Mucosa of rectum (tissue), 2 donors: Measurements from ENCODE around the gene PDE7B.

Experiments
- H3K27ac ChIP-seq, 2 donors: one replicate each; pipeline ENCODE4 v1.7.0; 2013; ENCODE audit warnings: inconsistent platforms in 2 of 2, low read depth in 2 of 2, low read length in 2 of 2
- H3K27me3 ChIP-seq, 2 donors: one replicate each; pipeline ENCODE4 v1.7.0; 2013; ENCODE audit warnings: low read length in 2 of 2; ENCODE audit not compliant: control insufficient read depth in 2 of 2, insufficient read depth in 2 of 2
- H3K36me3 ChIP-seq, 2 donors: one replicate each; pipeline ENCODE4 v1.7.0; 2013; ENCODE audit warnings: low read length in 2 of 2; ENCODE audit not compliant: control insufficient read depth in 2 of 2, insufficient read depth in 2 of 2
- H3K4me1 ChIP-seq, 2 donors: one replicate each; pipeline ENCODE4 v1.7.0; 2013; ENCODE audit warnings: low read length in 2 of 2, mild to moderate bottlenecking in 1 of 2; ENCODE audit not compliant: control insufficient read depth in 2 of 2, insufficient read depth in 2 of 2
- H3K4me3 ChIP-seq, 2 donors: one replicate each; pipeline ENCODE4 v1.7.0; 2013; ENCODE audit warnings: low read length in 2 of 2
- H3K9ac ChIP-seq, 2 donors: one replicate each; pipeline ENCODE4 v1.7.0; 2013; ENCODE audit warnings: low read length in 2 of 2, low read depth in 1 of 2, mild to moderate bottlenecking in 1 of 2
- H3K9me3 ChIP-seq, 2 donors: one replicate each; pipeline ENCODE4 v1.7.0; 2013; ENCODE audit warnings: low read length in 2 of 2; ENCODE audit not compliant: control insufficient read depth in 2 of 2
- donor health status: healthy.
- donor health status: Normal muscosa, but diverticular disease.

Gene PDE7B

DNA sequence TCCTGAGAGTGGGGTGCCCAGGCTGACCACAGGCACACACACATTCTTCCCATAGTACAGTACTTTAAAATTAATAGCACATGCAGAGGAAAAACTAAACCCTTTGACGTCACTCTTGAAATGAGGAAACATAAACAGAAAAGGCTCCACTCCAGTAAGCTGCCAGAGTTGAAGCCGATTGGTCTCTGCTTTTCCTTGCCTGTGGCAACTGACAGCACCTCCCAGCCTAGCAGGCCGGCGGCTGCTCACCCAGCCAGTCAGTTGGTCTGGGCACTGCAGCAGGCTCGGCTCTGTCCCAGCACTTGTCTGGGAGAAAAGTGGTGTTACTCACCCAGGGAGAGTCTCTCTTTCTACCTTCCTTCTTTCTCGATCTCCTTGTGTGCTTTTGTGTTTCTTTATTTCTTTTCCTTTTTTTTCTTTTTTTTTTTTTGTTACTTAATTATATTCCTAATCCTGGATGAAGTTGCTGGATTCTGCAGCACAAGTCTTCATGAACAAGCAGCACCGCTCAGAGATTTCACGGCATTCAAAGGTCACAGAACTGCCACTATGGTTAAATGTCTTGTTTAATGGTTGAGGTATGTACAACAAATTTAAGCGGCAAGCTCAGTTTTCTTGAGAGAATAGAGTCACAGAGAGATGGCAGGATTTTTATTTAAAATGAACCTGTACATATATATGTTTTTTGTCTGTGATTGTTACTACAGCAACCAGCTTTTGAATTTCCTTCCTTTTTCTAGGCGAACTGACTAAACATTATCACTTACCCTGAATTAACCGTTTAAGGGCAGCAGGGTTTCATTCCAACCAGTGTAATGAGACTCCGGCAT lies at the start of gene PDE7B:
Gene PDE7B (plus strand): TSS at position 260 of the 830 bp plus-strand sequence.
- no peaks in the 10 kb centered on the region for H3K27me3 ChIP-seq
- no peaks in the 10 kb centered on the region for H3K36me3 ChIP-seq
- peak within 1 kb of the TSS in 1 of 2 donors; percentile 64 for H3K27ac ChIP-seq
- H3K4me3 ChIP-seq, result peak within 1 kb of the TSS; percentile 1 to 69
- H3K4me1 ChIP-seq, result peaks cover 0 to 2% of the 10 kb centered on the region in 2 donors
- peak within 1 kb of the TSS; percentile 38 to 43 for H3K9ac ChIP-seq
- H3K9me3 ChIP-seq, result no peaks in the 10 kb centered on the region

DNA sequence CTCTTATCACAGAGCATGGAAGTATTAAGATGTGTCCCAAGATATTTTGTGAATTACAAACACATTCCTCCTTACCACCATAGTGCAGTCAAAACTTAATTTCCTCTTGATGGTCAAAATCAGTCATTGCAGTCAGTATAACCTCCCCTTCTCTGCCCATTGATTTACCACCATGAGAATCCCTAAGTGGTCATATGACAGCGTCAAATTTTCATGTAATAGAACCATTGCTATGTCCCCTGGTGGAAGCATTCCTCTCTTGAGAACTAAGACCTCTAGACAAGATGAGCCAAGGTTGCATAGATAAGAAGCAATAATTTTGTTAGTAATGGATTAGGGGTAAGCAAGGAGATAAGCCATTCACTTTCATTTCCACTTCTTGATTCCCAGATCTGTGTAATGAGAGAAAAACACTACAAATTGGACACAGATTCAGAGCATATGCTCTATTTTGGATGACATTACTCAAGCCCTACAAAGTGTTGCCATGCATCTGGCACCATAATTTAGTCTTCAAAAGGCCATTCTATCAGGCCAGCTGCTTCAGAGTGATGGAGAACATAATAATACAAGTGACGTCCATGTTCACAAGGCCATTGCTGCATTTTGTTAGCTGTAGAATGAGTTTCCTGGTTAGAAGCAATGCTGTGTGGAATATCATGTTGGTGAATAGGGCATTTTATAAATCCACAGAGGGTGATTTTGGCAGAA lies 49.6 kb upstream of the PDE7B start:
- Histone ChIP-seq H3K9me3 (no peaks in the 10 kb centered on the region), H3K36me3 (no peaks in the 10 kb centered on the region), H3K27me3 (no peaks in the 10 kb centered on the region), H3K9ac (no peak overlapping the region), H3K4me3 (no peak overlapping the region), H3K4me1 (no peaks in the 10 kb centered on the region), H3K27ac (no peak overlapping the region)

DNA sequence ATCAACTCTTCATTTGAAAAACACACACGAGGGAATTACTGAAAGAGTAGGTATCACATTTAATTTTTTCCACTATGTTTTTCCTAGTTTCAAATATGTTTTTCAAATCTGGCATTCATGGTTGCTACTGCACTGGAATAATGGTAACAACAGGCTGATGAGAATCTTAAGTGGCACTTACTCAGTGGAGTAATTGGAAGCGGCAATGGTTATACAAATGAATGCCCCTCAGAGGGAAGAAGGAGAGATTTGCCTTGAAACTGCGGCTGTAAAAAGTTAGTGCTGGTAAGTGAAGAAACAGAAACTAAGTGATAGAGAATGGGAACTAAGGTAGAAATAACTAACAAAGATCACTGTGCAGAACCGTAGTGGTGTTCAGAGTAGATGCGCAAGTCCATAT lies 41.0 kb upstream of the PDE7B start:
- no peaks in the 10 kb centered on the region for H3K36me3 ChIP-seq
- no peaks in the 10 kb centered on the region for H3K27me3 ChIP-seq
- no peak overlapping the region for H3K4me3 ChIP-seq
- H3K9ac ChIP-seq, result no peak overlapping the region
- no peaks in the 10 kb centered on the region for H3K9me3 ChIP-seq
- no peaks in the 10 kb centered on the region for H3K4me1 ChIP-seq
- no peak overlapping the region for H3K27ac ChIP-seq

DNA sequence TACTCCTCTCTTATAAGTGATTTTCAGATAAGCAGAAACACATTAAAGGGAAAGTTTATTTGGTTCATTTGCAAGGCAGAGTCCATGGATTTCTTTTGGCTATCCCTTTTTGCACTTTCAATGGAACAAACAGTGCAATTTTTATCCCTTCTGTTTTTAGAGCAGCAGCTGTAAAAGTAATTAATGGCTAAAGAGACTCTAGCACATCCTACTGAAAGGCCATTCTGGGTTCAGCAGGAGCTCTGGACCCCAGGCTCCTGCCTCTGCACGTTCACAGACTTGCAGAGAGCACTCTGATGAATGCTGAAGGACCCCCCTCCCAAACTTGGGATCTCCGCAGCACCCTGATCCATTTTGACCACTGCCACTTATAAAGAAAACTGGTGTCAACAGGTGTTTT lies 40.3 kb upstream of the PDE7B start:
- Histone ChIP-seq H3K36me3 (no peaks in the 10 kb centered on the region), H3K9me3 (no peaks in the 10 kb centered on the region), H3K4me3 (no peak overlapping the region), H3K27ac (no peak overlapping the region), H3K27me3 (no peaks in the 10 kb centered on the region), H3K4me1 (no peaks in the 10 kb centered on the region), H3K9ac (no peak overlapping the region)

DNA sequence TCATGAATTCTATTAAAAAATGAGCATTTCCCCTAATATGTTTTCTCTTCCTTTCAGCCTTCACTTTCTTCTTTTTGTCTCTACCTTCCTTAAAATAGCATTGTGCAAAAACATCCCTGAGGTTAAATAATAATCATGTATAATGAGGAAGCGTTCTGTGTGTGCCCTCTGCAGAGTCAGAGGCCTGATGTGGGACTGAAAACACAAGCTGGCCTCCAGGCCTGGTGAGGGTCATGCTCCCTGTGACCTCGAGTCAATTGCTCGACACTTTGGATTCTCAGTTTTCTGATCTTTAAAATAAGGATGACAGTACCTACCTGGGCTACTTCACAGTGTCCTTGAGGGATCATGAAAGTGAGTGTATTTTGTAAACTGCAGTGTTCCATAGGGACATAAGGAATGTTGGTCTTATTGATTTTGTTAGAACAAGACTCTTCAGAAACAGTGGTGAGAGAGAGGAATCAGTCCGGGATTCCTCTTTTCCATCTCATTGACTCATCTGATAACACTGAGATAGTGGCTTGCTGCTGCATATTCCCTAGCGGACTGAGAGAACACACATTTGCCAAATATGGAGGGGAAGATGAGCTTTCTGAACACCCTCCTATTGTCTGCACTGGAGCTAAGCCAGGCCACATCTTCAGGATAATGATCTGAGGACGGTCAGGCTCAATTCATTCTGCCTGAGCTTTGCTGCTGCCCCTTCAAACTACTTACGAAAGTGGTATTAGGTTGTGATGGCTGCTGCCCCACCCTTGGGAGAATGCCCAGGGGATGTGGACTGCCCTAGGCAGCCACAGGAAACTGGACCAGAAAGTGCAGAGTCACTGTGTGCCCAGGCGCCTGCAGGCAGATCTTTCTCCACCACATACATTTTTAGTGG lies 39.6 kb upstream of the PDE7B start:
- Histone ChIP-seq H3K36me3 (no peaks in the 10 kb centered on the region), H3K27ac (no peak overlapping the region), H3K9ac (no peak overlapping the region), H3K9me3 (no peaks in the 10 kb centered on the region), H3K4me3 (no peak overlapping the region), H3K4me1 (no peaks in the 10 kb centered on the region), H3K27me3 (no peaks in the 10 kb centered on the region)

DNA sequence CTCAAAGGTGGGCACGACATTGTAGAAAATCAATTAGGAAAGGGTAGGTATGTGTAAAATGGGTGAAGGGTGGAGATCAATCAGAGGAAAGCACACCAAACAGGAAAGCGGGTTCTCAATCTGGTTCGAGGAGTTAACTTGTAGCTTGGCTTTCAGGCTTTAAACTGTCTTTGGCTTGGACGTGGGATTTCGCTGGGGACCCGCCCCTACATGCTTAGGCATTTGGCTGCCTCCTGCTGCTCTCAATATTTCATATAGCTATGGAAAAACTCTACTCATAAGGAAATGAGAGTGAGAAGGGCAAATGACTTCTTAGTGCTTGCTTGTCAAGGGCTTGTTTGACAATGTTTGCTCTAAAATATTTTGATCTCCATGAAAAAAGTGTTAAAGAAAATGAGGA lies 38.1 kb upstream of the PDE7B start:
- Histone ChIP-seq H3K9ac (no peak overlapping the region), H3K27ac (no peak overlapping the region), H3K4me1 (no peaks in the 10 kb centered on the region), H3K4me3 (no peak overlapping the region), H3K9me3 (no peaks in the 10 kb centered on the region), H3K36me3 (no peaks in the 10 kb centered on the region), H3K27me3 (no peaks in the 10 kb centered on the region)

DNA sequence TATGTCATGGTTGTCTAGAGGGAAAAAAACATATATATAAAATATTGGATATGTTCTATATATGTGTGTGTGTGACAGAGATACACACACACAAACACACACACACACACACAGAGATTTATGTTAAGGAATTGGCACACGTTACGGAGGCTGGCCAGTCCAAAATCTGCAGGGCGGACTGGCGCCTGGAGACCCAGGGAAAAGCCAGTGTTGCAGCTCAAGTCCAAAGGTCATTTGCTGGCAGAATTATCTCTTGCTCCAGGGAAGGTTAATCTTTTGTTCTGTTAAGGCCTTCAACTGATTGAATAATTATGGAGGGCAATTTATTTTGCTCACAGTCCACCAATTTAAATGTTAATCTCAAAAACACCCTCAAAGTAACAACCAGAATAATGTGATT lies 37.5 kb upstream of the PDE7B start:
- Histone ChIP-seq H3K4me3 (no peak overlapping the region), H3K9me3 (no peaks in the 10 kb centered on the region), H3K27ac (no peak overlapping the region), H3K36me3 (no peaks in the 10 kb centered on the region), H3K27me3 (no peaks in the 10 kb centered on the region), H3K9ac (no peak overlapping the region), H3K4me1 (no peaks in the 10 kb centered on the region)

DNA sequence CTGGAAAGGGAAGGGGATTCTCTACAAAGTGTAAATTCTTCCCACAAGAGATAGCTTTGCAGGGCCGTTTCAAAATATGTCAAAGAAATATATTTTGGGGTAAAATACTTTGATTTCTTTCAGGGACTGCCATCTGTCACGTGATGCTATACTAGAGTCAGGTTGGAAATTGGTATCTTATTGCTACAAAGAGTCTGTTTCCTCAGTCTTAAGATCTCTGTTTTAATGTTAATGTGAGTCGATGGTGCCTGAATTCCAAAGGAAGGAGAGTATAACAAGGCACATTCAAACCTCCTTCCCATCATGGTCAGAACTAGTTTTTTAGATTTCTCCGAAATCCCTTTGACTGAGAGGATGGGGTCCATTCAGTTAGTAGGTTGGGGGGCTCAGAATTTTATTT lies 36.3 kb upstream of the PDE7B start:
- Histone ChIP-seq H3K9ac (no peak overlapping the region), H3K27me3 (no peaks in the 10 kb centered on the region), H3K4me1 (no peaks in the 10 kb centered on the region), H3K4me3 (no peak overlapping the region), H3K36me3 (no peaks in the 10 kb centered on the region), H3K9me3 (no peaks in the 10 kb centered on the region), H3K27ac (no peak overlapping the region)

DNA sequence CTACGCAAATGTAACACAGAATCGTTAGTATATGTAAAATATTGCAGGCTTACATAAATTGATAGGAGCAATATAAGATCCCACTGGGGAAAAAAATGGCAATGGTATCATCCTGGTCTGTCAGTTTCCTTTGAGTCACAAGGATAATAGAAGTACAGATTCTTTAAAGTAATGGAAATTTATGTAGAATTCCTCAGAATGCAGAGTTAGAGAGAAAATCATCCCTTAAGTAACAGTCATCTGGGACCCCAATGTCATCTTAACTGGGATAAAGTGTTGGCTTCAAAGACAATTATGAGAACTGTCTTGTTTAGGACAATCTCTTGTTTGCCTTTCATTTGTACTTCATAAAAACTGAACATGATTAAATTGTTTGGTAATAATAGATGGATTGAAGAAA lies 34.5 kb upstream of the PDE7B start:
- no peaks in the 10 kb centered on the region for H3K27me3 ChIP-seq
- H3K36me3 ChIP-seq, result no peaks in the 10 kb centered on the region
- H3K27ac ChIP-seq, result no peak overlapping the region
- no peaks in the 10 kb centered on the region for H3K4me1 ChIP-seq
- no peak overlapping the region for H3K4me3 ChIP-seq
- no peak overlapping the region for H3K9ac ChIP-seq
- H3K9me3 ChIP-seq, result no peaks in the 10 kb centered on the region

DNA sequence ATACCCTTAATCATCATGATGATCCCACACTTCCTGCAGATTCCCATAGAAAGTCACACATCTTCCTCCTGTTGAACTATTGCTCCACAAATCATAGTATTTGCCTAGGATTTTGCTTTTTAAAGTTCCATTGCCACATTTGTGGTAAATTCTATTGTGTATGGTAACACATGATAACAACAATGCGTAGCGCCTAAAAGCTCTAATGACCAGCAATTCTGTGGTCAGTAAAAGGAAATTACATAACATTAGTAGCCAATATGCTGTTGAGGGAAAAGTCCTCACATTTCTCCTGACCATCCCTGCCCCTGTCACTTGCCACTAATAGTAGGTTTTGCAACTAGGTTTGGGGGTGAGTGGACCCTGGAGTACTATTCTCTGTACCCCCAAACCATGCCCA lies 31.8 kb upstream of the PDE7B start:
- Histone ChIP-seq H3K4me1 (no peaks in the 10 kb centered on the region), H3K9ac (no peak overlapping the region), H3K9me3 (no peaks in the 10 kb centered on the region), H3K4me3 (no peak overlapping the region), H3K36me3 (no peaks in the 10 kb centered on the region), H3K27ac (no peak overlapping the region), H3K27me3 (no peaks in the 10 kb centered on the region)
